Activated CD4-positive, alpha-beta T cell treated with anti-CD3 and anti-CD28 coated beads, Interleukin-2, amount 50 U/mL, for 1 hour (primary cell): ENCODE results near the gene DENND6A.
"Not testable (repeated sequence)": the region's sequence is repeated elsewhere in the genome, so short reads cannot be mapped to it uniquely, and the experiment has no call there.

ENCODE experiments used
- DNase-seq: peaks from one replicate; pipeline ENCODE4 v3.0.0-alpha.2; 2020

Gene DENND6A

GRCh38 chr3:57627976-57628375, 64.9 kb downstream of the DENND6A start:
- no peak for DNase-seq

GRCh38 chr3:57624801-57625200, 68.1 kb downstream of the DENND6A start:
- DNase-seq = no peak

GRCh38 chr3:57622362-57622761, 70.5 kb downstream of the DENND6A start:
- DNase-seq = no peak

GRCh38 chr3:57617739-57618138, 75.1 kb downstream of the DENND6A start:
- no peak for DNase-seq

- no peak for DNase-seq
Observed at GRCh38 chr3:57616233-57616632, 76.6 kb downstream of the DENND6A start.

GRCh38 chr3:57611870-57612269, 81.0 kb downstream of the DENND6A start:
- DNase-seq = not testable (repeated sequence)

GRCh38 chr3:57605683-57606082, 87.2 kb downstream of the DENND6A start:
- no peak for DNase-seq

- DNase-seq = no peak
Observed at GRCh38 chr3:57604971-57605370, 87.9 kb downstream of the DENND6A start.

GRCh38 chr3:57600195-57600594, 92.7 kb downstream of the DENND6A start:
- no peak for DNase-seq

- no peak for DNase-seq
Observed at GRCh38 chr3:57598765-57599360, 94.0 kb downstream of the DENND6A start.

GRCh38 chr3:57597127-57597923, 95.6 kb downstream of the DENND6A start, which contains the start of gene ARF4:
ARF4 (minus strand) TSS chr3:57597344; CDS start chr3:57597140, 204 bp downstream.
- peak; percentile 99 for DNase-seq

- DNase-seq = peak; percentile 54
Observed at GRCh38 chr3:57596495-57597126, 96.3 kb downstream of the DENND6A start.

GRCh38 chr3:57594576-57594975, 98.3 kb downstream of the DENND6A start:
- no peak for DNase-seq

- no peak for DNase-seq
Observed at GRCh38 chr3:57594144-57594543, 98.7 kb downstream of the DENND6A start.

GRCh38 chr3:57592306-57592705, 100.6 kb downstream of the DENND6A start:
- no peak for DNase-seq

GRCh38 chr3:57587905-57588304, 105.0 kb downstream of the DENND6A start:
- DNase-seq = no peak

- no peak for DNase-seq
Observed at GRCh38 chr3:57586778-57587177, 106.1 kb downstream of the DENND6A start.

- no peak for DNase-seq
Observed at GRCh38 chr3:57583544-57583943, 109.3 kb downstream of the DENND6A start.

- DNase-seq = no peak
Observed at GRCh38 chr3:57582474-57583168, 110.3 kb downstream of the DENND6A start.

- no peak for DNase-seq
Observed at GRCh38 chr3:57577801-57578200, 115.1 kb downstream of the DENND6A start.

- DNase-seq = no peak
Observed at GRCh38 chr3:57575966-57576626, 116.8 kb downstream of the DENND6A start.
